Subcutaneous adipose tissue (tissue), 4 donors: Measurements from ENCODE around the gene ZFYVE9. TPM values are rescaled to one million over a fixed set of nuclear protein-coding genes. Genes with fewer than 3 reads are reported as not detected.

Experiments used
- total RNA-seq, 4 donors: library from RNA; depleted of rRNA; stranded (reverse); fragments of >200 nt; gene quantifications; one replicate each; pipeline ENCODE4 v1.1.0, GENCODE V29; 2016
- TF ChIP-seq, protein P1 (sequence below): fragments of 450-650 bp; IDR thresholded peaks from one replicate; pipeline ENCODE4 v1.5.1; 2016; ENCODE audit warnings: low read depth, mild to moderate bottlenecking, control low read depth, antibody characterized with exemption, moderate library complexity

The ZFYVE9 gene
- total RNA-seq, 4 donors from 2014 or later = 20.2 to 41.9 (median 31.5) TPM

GRCh38 chr1:52341655-52342260 is 199.9 kb downstream of the ZFYVE9 start:
- TF ChIP-seq, protein P1, sequence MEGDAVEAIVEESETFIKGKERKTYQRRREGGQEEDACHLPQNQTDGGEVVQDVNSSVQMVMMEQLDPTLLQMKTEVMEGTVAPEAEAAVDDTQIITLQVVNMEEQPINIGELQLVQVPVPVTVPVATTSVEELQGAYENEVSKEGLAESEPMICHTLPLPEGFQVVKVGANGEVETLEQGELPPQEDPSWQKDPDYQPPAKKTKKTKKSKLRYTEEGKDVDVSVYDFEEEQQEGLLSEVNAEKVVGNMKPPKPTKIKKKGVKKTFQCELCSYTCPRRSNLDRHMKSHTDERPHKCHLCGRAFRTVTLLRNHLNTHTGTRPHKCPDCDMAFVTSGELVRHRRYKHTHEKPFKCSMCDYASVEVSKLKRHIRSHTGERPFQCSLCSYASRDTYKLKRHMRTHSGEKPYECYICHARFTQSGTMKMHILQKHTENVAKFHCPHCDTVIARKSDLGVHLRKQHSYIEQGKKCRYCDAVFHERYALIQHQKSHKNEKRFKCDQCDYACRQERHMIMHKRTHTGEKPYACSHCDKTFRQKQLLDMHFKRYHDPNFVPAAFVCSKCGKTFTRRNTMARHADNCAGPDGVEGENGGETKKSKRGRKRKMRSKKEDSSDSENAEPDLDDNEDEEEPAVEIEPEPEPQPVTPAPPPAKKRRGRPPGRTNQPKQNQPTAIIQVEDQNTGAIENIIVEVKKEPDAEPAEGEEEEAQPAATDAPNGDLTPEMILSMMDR = no peak

DNA sequence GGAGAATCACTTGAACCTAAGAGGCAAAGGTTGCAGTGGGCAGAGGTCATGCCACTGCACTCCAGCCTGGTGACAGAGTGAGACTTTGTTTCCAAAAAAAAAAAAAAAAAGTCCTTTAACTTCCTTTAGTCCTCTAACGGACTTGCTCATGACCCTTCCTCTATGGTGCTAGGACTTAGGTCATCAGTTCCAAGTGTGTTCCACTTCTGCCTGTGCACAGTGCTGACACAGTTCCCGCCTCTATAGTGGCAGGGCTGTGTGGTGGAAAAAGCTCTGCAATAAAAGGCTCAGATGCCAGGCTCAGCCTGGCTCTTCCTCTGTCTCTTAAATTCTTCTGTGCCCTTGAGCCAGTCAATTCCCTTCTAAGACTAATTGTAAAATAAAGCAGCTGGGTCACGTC is 202.1 kb downstream of the ZFYVE9 start:
- TF ChIP-seq, protein P1 = no peak

GRCh38 chr1:52345252-52345651 is 203.4 kb downstream of the ZFYVE9 start:
- TF ChIP-seq, protein P1 = no peak

DNA sequence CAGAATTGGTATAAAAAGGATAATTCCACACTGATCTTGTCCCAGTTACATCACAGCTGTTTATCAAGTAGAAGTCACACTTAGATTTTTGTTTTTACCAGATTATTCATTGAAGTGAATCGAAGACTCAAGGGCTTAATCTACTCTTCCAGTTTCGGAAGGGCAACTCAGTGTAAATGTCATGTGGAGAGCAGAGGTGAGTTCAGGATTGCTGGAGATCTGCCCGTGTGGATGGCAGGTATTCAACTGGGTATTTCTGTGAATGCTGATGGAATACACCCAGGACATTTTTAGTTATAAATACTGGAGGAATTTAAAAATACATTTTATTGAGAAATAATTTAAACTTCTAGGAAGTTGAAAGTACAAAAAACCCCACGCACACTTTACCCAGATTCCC is 204.8 kb downstream of the ZFYVE9 start:
- TF ChIP-seq, protein P1 = no peak

DNA sequence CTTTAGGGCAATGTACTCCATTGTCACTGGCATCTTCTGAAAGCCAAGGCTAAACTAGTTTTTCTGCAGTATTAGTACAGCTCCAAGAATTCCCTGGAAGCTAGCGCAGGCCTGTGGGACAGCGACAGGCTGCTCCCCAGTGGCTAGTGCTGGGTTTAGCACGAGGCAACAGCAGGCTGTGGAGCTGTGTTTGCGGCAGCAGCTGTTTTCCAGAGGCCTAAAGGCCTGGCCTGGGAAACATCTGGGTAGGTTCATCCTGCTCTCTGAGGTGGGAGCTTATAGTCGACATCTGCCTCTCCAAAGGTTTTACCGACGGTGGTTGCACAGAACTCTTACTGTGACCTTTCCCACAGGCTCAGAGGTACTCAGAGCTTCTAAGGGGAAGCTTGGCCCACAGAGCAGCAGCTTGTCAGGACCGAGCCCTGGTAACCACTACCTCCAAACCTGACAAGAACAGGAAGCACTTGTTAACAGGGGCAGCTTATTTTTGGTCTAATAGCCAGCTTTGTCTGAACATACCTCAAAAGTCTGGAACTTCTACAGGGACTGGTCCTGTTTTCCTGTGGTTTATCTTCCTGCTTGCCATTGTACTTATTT is 206.9 kb downstream of the ZFYVE9 start:
- TF ChIP-seq, protein P1 = no peak

DNA sequence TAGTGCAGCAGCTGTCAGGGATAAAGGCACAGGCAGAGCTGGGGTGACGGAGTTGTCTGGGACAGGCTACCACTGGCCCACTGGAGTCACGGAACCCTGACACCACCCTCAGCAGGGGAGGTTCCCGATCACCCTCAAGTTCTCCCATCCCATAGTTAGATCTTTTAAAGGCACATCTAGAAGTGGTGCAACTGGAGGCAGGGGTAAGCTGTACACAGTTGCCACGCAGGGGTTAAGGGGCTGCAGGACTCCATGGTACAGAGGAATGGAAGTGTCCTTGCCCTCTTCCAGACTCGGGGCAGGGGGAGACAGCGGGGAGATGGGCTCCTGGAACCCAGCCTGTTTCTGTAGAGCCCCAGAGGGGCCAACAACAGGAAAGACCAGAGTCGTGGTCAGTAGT is 210.8 kb downstream of the ZFYVE9 start:
- TF ChIP-seq, protein P1 = no peak

DNA sequence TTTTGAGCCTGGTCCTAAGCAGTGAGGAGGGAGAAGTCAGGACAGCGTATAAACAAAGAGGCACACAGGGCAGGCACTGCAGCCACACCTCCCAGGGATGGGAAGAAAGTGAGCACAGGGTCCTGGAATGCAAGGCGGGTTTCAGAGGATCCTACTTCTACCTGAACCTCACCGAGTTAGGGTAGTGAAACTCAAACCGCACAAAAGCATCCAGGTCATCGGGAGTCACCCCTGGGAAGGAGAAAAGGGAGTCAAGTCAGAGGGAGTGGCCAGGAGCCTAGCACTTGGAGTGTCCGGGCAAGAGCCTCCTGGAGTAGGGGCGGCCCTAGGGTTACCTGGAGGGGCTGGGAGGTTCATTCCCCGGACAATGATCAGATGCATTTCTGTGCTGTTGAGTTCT is 213.5 kb downstream of the ZFYVE9 start:
- TF ChIP-seq, protein P1 = no peak
